CD14-positive monocyte (primary cell): ENCODE data around the gene SELENOP. TPM values are rescaled to one million over a fixed set of nuclear protein-coding genes. Genes with fewer than 3 reads are reported as not detected.

Experiments used
- DNase-seq, 3 donors: peaks; one replicate each; pipeline ENCODE4 v3.0.0-alpha.2; 2011 to 2022
- H2AFZ ChIP-seq: 2 replicates; pipeline ENCODE4 v1.6.0; 2012; ENCODE audit warnings: mild to moderate bottlenecking, low read depth, low read length, inconsistent platforms; ENCODE audit not compliant: insufficient read depth, poor library complexity, severe bottlenecking
- H3K27ac ChIP-seq, 2 donors: 1 replicate in 1 of 2; 2 replicates in 1 of 2; pipeline ENCODE4 v1.5.1; 2012 to 2013; ENCODE audit warnings: low read length in 2 of 2, control low read depth in 1 of 2, inconsistent platforms in 1 of 2, low read depth in 1 of 2, mild to moderate bottlenecking in 1 of 2
- H3K27me3 ChIP-seq, 2 donors: one replicate each; pipeline versions ENCODE4 v1.6.0 to v1.6.1; 2011 to 2013; ENCODE audit warnings: low read length in 2 of 2; ENCODE audit not compliant: control insufficient read depth in 2 of 2, insufficient read depth in 2 of 2
- H3K36me3 ChIP-seq, 2 donors: replicated peaks in 1 of 2; 1 replicate in 1 of 2; 2 replicates in 1 of 2; pipeline versions ENCODE4 v1.5.1 to v1.6.1; 2012 to 2013; ENCODE audit warnings: low read length in 2 of 2, control low read depth in 1 of 2, inconsistent platforms in 1 of 2, mild to moderate bottlenecking in 1 of 2; ENCODE audit not compliant: insufficient read depth in 2 of 2, control insufficient read depth in 1 of 2
- H3K4me1 ChIP-seq, 2 donors: 1 replicate in 1 of 2; 2 replicates in 1 of 2; pipeline versions ENCODE4 v1.5.1 to v1.6.1; 2012 to 2013; ENCODE audit warnings: low read length in 2 of 2, control low read depth in 1 of 2, inconsistent platforms in 1 of 2, mild to moderate bottlenecking in 1 of 2, moderate library complexity in 1 of 2; ENCODE audit not compliant: insufficient read depth in 2 of 2, control insufficient read depth in 1 of 2
- H3K4me2 ChIP-seq: replicated peaks from 2 replicates; pipeline ENCODE3; 2012; ENCODE audit warnings: low read length, moderate library complexity, mild to moderate bottlenecking; ENCODE audit not compliant: poor library complexity, severe bottlenecking; ENCODE audit errors: extremely low read depth
- H3K4me3 ChIP-seq, 3 experiments: fragments of 200-600 bp in 1 of 3; sonication (generic) in 1 of 3; replicated peaks in 1 of 3; 1 replicate in 2 of 3; 2 replicates in 1 of 3; pipeline ENCODE4 v1.5.1; 2011 to 2013; ENCODE audit warnings: low read length in 3 of 3, mild to moderate bottlenecking in 3 of 3, control low read depth in 2 of 3, low read depth in 2 of 3, inconsistent platforms in 1 of 3, moderate library complexity in 1 of 3
- H3K79me2 ChIP-seq: 2 replicates; pipeline ENCODE4 v1.6.0; 2012; ENCODE audit warnings: mild to moderate bottlenecking, control low read depth, inconsistent platforms, low read length, moderate library complexity; ENCODE audit not compliant: insufficient read depth
- H3K9ac ChIP-seq: 2 replicates; pipeline ENCODE4 v1.6.0; 2017; ENCODE audit warnings: low read length, mild to moderate bottlenecking; ENCODE audit not compliant: insufficient read depth, poor library complexity, severe bottlenecking
- H3K9me3 ChIP-seq, 2 donors: replicated peaks in 1 of 2; 1 replicate in 1 of 2; 2 replicates in 1 of 2; pipeline versions ENCODE4 v1.5.1 to v1.6.1; 2012 to 2013; ENCODE audit warnings: low read length in 2 of 2, control low read depth in 1 of 2; ENCODE audit not compliant: control insufficient read depth in 1 of 2, insufficient read depth in 1 of 2
- H4K20me1 ChIP-seq: 2 replicates; pipeline ENCODE4 v1.6.0; 2012; ENCODE audit warnings: mild to moderate bottlenecking, low read length, control low read depth, moderate library complexity; ENCODE audit not compliant: insufficient read depth
- H3K27ac Mint-ChIP-seq, 7 donors: one replicate each; pipeline ENCODE4 v1.8.0; 2020; ENCODE audit warnings: mild to moderate bottlenecking in 7 of 7, mixed read lengths in 7 of 7, moderate library complexity in 6 of 7, inconsistent platforms in 2 of 7
- H3K27me3 Mint-ChIP-seq, 3 donors: one replicate each; pipeline ENCODE4 v1.8.0; 2021 to 2022; ENCODE audit warnings: low read depth in 3 of 3, mild to moderate bottlenecking in 3 of 3, mixed read lengths in 3 of 3, moderate library complexity in 3 of 3, inconsistent platforms in 1 of 3
- H3K36me3 Mint-ChIP-seq, 2 donors: one replicate each; pipeline ENCODE4 v1.8.0; 2020; ENCODE audit warnings: mixed read lengths in 2 of 2, inconsistent platforms in 1 of 2, mild to moderate bottlenecking in 1 of 2
- H3K4me1 Mint-ChIP-seq: one replicate; pipeline ENCODE4 v1.8.0; 2020; ENCODE audit warnings: mild to moderate bottlenecking, mixed read lengths
- H3K4me3 Mint-ChIP-seq, 2 donors: one replicate each; pipeline ENCODE4 v1.8.0; 2020; ENCODE audit warnings: mild to moderate bottlenecking in 2 of 2, mixed read lengths in 2 of 2, moderate library complexity in 1 of 2
- H3K9me3 Mint-ChIP-seq, 7 donors: one replicate each; pipeline ENCODE4 v1.8.0; 2020 to 2022; ENCODE audit warnings: mixed read lengths in 7 of 7, mild to moderate bottlenecking in 6 of 7, moderate library complexity in 6 of 7, inconsistent platforms in 2 of 7
- WGBS: methylation state at CpG from one replicate; pipeline ENCODE4 v1.1.5; 2013; ENCODE audit warnings: missing lambda C conversion rate; ENCODE audit not compliant: insufficient coverage; 5-methylcytosine and 5-hydroxymethylcytosine counted together
- intact Hi-C, 2 donors: fragments of 100-400 bp; cut with micrococcal nuclease; formaldehyde crosslinking; loops; one replicate each; pipeline versions ENCODE4 v1.15.0 to v1.15.1; 2023
- polyA plus RNA-seq, 3 donors: library from polyadenylated mRNA; depleted of rRNA in 1 of 3; unstranded in 2 of 3; stranded (reverse) in 1 of 3; fragments of 300-500 nt in 2 of 3; fragments of >200 nt in 1 of 3; fragmentation: Illumina TruSeq in 2 of 3; gene quantifications; 1 replicate in 2 of 3; 2 replicates in 1 of 3; pipeline ENCODE4 v1.2.3, GENCODE V29; 2012 to 2021
- TF ChIP-seq, protein P1 (sequence below): fragments of 200-600 bp; IDR thresholded peaks from one replicate; pipeline ENCODE4 v1.8.0; 2022; ENCODE audit warnings: antibody characterized with exemption, mild to moderate bottlenecking

Gene SELENOP
- polyA plus RNA-seq, 3 donors = 0.24 to 0.33 TPM; not detected in 1

GRCh38 chr5:42750507-42750906 lies 61.2 kb downstream of the SELENOP start:
- Mint-ChIP-seq H3K4me1 (no peaks in the 10 kb centered on the region), H3K27me3 (no peaks in the 10 kb centered on the region), H3K27ac (peak overlapping the region in 1 of 7 donors; percentile 10), H3K36me3 (no peaks in the 10 kb centered on the region), H3K9me3 (no peaks in the 10 kb centered on the region), H3K4me3 (no peak overlapping the region)
- Histone ChIP-seq H2AFZ (no peak overlapping the region), H3K4me2 (no peak overlapping the region), H3K79me2 (no peaks in the 10 kb centered on the region), H3K36me3 (no peaks in the 10 kb centered on the region), H3K9ac (no peak overlapping the region), H3K4me3 (no peak overlapping the region), H3K9me3 (no peaks in the 10 kb centered on the region), H3K27ac (no peak overlapping the region), H3K27me3 (no peaks in the 10 kb centered on the region), H4K20me1 (no peaks in the 10 kb centered on the region), H3K4me1 (no peaks in the 10 kb centered on the region)
- no peak for DNase-seq
- intact Hi-C loops = no loop called here
- no CpG with 5 or more reads among the region's 5 CpGs for WGBS
- TF ChIP-seq, protein P1, sequence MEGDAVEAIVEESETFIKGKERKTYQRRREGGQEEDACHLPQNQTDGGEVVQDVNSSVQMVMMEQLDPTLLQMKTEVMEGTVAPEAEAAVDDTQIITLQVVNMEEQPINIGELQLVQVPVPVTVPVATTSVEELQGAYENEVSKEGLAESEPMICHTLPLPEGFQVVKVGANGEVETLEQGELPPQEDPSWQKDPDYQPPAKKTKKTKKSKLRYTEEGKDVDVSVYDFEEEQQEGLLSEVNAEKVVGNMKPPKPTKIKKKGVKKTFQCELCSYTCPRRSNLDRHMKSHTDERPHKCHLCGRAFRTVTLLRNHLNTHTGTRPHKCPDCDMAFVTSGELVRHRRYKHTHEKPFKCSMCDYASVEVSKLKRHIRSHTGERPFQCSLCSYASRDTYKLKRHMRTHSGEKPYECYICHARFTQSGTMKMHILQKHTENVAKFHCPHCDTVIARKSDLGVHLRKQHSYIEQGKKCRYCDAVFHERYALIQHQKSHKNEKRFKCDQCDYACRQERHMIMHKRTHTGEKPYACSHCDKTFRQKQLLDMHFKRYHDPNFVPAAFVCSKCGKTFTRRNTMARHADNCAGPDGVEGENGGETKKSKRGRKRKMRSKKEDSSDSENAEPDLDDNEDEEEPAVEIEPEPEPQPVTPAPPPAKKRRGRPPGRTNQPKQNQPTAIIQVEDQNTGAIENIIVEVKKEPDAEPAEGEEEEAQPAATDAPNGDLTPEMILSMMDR = no peak

Other genes with a start within 250 kb of the SELENOP start
- under 1 TPM; 0.09 to 0.18 (median 0.09) TPM for gene CCDC152, start 55.1 kb downstream of the SELENOP start, polyA plus RNA-seq
- gene ANXA2R, start 228.4 kb upstream of the SELENOP start, polyA plus RNA-seq = 1 to 10 TPM; 2.3 to 6.4 (median 3.1) TPM